ENCODE measurements around the gene OSER1.

DNA sequence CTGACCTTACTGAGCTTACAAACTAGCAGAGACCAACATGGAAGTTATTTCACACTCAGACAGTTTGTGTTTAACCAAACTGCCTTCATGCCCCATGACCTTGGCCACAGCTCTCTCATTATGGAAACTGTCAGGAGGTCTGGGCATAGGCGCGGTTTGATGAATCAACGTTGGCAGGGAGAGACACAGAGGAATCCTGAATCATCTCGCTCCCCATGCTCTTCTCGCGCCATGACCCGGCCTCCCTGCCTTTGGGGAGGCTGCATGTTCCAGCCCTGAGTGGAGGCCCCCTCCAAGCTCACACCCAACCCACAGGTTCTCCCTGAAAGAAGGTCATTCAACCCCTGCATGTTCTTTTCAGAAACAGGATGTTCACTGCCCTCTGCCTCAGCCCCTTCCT, 20.6 kb upstream of the OSER1 start:
- TF ChIP-seq POLR2A (IDR thresholded peaks at IDR 0.05; ENCODE audit: low read depth) (no peak), POLR2AphosphoS5 (IDR thresholded peaks at IDR 0.05) (no peak)
- TF ChIP-seq, protein P1, sequence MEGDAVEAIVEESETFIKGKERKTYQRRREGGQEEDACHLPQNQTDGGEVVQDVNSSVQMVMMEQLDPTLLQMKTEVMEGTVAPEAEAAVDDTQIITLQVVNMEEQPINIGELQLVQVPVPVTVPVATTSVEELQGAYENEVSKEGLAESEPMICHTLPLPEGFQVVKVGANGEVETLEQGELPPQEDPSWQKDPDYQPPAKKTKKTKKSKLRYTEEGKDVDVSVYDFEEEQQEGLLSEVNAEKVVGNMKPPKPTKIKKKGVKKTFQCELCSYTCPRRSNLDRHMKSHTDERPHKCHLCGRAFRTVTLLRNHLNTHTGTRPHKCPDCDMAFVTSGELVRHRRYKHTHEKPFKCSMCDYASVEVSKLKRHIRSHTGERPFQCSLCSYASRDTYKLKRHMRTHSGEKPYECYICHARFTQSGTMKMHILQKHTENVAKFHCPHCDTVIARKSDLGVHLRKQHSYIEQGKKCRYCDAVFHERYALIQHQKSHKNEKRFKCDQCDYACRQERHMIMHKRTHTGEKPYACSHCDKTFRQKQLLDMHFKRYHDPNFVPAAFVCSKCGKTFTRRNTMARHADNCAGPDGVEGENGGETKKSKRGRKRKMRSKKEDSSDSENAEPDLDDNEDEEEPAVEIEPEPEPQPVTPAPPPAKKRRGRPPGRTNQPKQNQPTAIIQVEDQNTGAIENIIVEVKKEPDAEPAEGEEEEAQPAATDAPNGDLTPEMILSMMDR (IDR thresholded peaks at IDR 0.05), result no peak

Measured in esophagus muscularis mucosa (tissue), 3 donors.